ENCODE data around the gene G0S2.
"Not testable (repeated sequence)": the region's sequence is repeated elsewhere in the genome, so short reads cannot be mapped to it uniquely, and the experiment has no call there.

The G0S2 gene

DNA sequence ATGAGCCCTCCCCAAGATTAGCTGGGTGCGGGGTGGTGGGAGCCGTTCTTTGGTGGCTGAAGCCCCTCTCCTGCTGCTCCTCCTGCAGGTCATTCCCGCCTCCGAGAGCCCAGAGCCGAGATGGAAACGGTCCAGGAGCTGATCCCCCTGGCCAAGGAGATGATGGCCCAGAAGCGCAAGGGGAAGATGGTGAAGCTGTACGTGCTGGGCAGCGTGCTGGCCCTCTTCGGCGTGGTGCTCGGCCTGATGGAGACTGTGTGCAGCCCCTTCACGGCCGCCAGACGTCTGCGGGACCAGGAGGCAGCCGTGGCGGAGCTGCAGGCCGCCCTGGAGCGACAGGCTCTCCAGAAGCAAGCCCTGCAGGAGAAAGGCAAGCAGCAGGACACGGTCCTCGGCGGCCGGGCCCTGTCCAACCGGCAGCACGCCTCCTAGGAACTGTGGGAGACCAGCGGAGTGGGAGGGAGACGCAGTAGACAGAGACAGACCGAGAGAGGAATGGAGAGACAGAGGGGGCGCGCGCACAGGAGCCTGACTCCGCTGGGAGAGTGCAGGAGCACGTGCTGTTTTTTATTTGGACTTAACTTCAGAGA, 448 bp downstream of the G0S2 start:
- no peak for DNase-seq (ENCODE audit: extremely low read depth in 1 of 2, low read depth in 1 of 2)

DNA sequence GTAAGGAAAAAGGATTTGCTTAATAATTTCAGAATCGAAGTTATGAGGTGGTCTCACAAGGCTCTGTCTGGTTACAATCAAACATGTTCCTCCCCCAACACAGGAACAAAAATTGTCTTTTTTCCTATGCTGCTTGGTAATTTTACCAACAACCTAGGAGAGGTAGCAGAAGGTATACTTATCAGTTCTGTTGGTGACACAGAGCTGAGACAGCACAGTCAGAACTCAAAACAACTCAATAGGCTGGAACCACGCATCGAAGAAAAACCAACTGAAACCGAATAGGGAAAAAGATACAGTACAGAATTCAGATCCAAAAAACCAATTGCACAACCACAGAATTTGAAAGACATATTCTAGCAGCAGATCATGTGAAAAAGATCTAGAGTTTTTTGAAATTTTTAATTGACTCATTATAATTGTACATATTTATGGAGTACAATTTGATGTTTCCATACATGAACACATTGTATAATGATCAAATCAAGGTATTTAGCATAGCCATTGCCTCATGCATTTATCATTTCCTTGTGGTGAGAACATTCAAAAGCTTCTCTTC, 3.8 kb downstream of the G0S2 start:
- DNase-seq (ENCODE audit: extremely low read depth in 1 of 2, low read depth in 1 of 2) = no peak

- DNase-seq (ENCODE audit: extremely low read depth in 1 of 2, low read depth in 1 of 2) = no peak
Observed at GRCh38 chr1:209685821-209686220, 10.6 kb downstream of the G0S2 start.

DNA sequence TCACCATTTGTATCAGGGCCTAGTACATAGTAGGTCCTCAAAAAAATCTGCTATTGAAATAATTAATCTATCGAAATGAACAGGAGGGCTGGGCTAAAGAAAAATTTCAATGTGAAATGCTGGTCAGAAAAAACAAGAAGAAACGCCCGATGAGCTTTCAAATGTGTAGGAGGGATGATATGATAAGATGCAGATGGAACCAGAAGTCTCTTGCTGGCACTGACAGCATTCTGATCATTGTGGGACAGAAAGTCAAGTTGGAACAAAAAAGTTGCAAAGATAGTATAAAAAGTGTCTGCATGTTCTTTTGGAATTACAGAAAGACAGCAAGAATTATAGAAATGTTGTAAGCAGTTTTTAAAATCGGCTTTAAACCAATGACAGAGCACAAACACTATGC, 11.1 kb downstream of the G0S2 start:
- DNase-seq (ENCODE audit: extremely low read depth in 1 of 2, low read depth in 1 of 2) = no peak

DNA sequence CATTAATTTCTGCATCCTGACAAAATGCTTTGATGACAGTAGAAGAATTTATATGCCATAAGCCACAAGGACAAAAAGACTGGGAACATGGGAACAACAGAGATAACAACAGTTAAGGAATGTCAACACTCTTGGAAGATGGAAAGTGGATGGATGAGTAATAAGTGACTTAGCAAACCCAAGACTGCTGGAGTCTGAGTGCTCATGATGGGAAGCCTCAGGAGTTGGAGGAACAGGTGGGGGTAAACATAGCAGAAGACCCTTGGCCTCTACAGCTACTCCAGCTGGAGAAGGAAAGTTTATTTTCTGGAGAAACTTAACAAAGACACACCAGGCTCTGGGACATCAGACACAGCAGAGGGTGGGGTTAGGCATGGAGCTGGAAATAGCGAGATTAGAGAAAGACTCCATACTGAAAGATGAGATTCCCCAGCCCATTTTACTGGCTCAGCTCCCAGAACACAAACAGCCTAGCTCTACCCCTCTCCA, 13.6 kb downstream of the G0S2 start:
- no peak for DNase-seq (ENCODE audit: extremely low read depth in 1 of 2, low read depth in 1 of 2)

- no peak for DNase-seq (ENCODE audit: extremely low read depth in 1 of 2, low read depth in 1 of 2)
Observed at GRCh38 chr1:209689477-209689876, 14.3 kb downstream of the G0S2 start.

- no peak for DNase-seq (ENCODE audit: extremely low read depth in 1 of 2, low read depth in 1 of 2)
Observed at GRCh38 chr1:209691237-209691636, 16.0 kb downstream of the G0S2 start.

GRCh38 chr1:209692296-209692695, 17.1 kb downstream of the G0S2 start:
- DNase-seq (ENCODE audit: extremely low read depth in 1 of 2, low read depth in 1 of 2) = no peak

DNA sequence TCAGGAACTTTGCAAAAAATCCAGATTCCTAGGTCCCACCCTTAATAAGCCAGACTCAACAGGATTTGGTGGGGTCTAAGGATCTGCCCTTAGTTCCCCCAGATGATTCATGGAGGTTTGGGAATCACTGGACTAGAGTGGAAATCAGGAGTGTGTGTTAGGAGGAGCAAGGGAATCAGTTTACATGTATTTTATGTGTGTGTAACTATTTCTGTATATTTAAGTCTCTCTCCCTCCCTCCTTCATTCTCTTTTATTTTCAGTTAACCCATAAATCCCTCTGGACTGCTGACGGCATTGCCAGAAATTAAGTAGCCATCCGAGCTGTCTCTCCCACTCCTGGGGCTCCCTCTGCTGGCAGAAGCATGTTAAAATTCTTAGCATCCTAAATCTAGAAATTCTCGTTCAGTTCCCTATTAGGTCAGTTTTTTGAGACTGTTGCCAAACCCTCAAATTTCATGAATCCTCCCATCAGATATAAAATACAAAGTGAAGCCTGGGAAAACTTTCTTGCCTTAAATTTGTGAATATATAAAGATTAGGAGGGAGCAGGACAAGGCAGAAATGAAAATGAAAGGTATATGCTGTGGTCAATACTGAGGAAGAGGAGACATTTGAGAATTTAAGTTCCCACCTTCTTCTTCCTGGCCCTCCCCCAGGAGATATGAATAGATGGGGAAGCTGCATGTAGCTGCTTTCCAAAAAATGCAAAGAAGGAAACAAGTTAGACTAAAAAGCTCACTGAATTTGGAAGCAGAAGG, 17.7 kb downstream of the G0S2 start:
- DNase-seq (ENCODE audit: extremely low read depth in 1 of 2, low read depth in 1 of 2) = peak; percentile 17 to 52

- no peak for DNase-seq (ENCODE audit: extremely low read depth in 1 of 2, low read depth in 1 of 2)
Observed at GRCh38 chr1:209696673-209697072, 21.5 kb downstream of the G0S2 start.

DNA sequence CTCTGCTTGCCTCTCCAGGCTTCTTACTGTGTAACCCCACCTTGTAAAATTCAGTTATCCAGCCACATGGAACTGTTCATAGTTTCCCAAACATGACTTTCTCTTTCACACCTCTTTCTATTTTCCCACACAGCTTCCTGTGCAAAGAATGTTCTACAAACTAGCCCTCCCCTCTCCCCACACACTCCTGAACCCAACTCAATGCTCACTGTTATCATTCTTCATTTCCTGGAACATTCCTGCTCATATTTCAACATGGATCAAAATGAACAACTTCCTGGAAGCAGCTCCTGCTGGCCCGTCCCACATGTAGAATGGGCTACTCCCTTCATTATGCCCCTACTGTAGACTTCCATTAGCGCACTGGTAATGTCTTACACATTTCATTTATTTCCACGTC, 21.9 kb downstream of the G0S2 start:
- DNase-seq (ENCODE audit: extremely low read depth in 1 of 2, low read depth in 1 of 2) = no peak

DNA sequence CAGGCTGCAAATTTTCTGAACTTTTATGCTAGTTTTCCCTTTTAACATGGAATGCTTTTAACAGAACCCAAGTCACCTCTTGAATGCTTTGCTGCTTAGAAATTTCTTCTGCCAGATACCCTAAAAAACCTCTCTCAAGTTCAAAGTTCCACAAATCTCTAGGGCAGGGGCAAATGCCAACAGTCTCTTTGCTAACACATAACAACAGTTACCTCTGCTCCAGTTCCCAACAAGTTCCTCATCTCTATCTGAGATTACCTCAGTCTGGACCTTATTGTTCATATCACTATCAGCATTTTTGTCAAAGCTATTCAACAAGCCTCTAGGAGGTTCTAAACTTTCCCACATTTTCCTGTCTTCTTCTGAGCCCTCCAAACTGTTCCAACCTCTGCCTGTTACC, 25.5 kb downstream of the G0S2 start:
- DNase-seq (ENCODE audit: extremely low read depth in 1 of 2, low read depth in 1 of 2) = not testable (repeated sequence)

- DNase-seq (ENCODE audit: extremely low read depth in 1 of 2, low read depth in 1 of 2) = no peak
Observed at GRCh38 chr1:209702832-209703231, 27.6 kb downstream of the G0S2 start.

DNA sequence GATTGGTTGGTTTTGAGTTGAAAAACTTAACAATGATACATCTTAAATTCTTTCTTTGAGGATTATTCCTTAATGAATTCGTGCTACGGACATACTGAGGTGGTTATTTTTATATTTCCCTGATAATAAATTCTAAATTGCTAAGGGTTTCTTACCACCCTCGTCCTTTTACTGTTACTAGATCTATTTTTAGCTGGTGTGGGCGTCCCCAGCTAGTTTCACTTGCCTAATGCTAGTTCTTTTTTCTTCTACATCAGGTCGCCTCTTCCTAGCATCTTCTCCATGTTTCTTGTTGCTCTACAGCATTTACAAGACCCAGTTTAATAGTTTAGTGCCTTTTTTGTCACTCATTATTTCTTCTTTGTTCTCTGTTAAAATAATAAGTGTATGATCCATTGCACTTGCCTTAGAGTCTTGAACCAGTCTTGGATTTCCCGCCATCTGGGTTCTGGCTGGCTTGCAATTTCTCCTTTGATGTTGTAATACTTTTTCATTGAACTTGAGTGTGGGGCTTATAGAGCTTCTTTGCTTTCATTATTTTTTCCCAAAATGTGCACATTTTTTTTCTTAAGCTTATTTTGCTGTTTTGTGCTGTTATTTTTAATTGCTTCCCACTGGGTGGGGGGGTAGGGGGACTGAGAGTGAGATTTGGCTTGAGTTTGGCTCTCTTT, 28.8 kb downstream of the G0S2 start:
- no peak for DNase-seq (ENCODE audit: extremely low read depth in 1 of 2, low read depth in 1 of 2)

GRCh38 chr1:209704584-209704983, 29.4 kb downstream of the G0S2 start, which contains the start of gene HSD11B1:
Gene HSD11B1 (plus strand): TSS chr1:209704846. CDS start chr1:209704943, 97 bp downstream.
- DNase-seq (ENCODE audit: extremely low read depth in 1 of 2, low read depth in 1 of 2) = no peak

- DNase-seq (ENCODE audit: extremely low read depth in 1 of 2, low read depth in 1 of 2) = no peak
Observed at GRCh38 chr1:209705033-209705598, 29.9 kb downstream of the G0S2 start.

- DNase-seq (ENCODE audit: extremely low read depth in 1 of 2, low read depth in 1 of 2) = no peak
Observed at GRCh38 chr1:209706622-209707021, 31.4 kb downstream of the G0S2 start.

DNA sequence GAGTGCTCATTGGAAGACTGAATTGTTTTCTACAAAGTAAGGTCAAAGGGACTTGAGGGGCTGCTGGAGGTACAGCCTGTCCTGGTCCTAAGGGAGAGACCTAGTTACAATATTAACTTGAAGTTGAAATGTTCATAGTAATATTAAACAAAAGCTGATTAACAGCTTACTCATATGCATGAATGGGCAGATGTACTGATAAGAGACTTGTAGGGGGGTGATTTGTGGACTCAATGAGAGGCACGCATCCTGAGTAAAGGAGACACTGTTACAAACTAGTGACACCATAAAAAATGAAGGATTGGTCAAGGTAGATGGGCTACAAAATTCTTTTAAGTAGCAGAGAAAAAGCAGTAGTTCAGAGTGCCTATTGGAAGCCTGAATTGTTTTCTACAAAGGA, 32.1 kb downstream of the G0S2 start:
- DNase-seq (ENCODE audit: extremely low read depth in 1 of 2, low read depth in 1 of 2) = no peak

DNA sequence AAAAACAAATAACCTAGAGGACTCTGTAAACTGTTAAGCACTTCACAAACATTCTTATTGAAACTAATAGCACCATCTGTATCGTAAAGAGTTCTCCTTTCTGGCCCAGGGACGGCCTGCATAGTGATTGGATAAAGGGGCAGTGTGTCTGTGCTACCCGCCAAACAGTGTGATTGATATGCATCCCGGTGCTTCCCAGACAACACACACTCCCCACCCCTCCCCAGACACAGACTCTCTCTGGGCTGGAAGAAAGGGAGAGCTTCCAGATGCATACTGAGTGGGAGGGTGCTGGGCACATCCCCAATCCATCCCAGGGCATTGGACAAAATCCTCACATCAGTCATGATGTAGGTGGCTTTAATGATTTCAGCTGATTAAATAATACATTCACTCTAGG, 33.1 kb downstream of the G0S2 start:
- no peak for DNase-seq (ENCODE audit: extremely low read depth in 1 of 2, low read depth in 1 of 2)

DNA sequence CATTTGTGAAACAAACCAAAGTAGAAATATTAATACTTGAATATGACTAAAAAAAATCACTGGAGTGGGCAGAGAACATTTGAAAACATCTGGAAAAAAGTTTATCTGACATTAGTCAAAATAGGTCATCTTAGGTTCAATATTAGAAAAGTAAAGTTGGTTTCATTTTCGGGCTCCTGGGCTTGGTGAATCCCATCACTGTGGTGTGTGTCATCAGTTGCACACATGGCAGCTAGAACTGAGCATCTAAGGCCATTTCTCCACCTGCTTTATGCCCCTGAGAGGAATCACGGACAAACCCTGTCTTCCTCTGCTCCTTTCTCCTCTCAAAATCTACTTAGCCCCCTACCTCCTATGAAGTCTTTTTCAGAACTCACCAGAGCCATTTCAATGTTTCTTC, 34.9 kb downstream of the G0S2 start:
- DNase-seq (ENCODE audit: extremely low read depth in 1 of 2, low read depth in 1 of 2) = no peak

- no peak for DNase-seq (ENCODE audit: extremely low read depth in 1 of 2, low read depth in 1 of 2)
Observed at GRCh38 chr1:209710847-209711246, 35.6 kb downstream of the G0S2 start.
